Measurements from ENCODE around the gene NAV1.

Gene NAV1

DNA sequence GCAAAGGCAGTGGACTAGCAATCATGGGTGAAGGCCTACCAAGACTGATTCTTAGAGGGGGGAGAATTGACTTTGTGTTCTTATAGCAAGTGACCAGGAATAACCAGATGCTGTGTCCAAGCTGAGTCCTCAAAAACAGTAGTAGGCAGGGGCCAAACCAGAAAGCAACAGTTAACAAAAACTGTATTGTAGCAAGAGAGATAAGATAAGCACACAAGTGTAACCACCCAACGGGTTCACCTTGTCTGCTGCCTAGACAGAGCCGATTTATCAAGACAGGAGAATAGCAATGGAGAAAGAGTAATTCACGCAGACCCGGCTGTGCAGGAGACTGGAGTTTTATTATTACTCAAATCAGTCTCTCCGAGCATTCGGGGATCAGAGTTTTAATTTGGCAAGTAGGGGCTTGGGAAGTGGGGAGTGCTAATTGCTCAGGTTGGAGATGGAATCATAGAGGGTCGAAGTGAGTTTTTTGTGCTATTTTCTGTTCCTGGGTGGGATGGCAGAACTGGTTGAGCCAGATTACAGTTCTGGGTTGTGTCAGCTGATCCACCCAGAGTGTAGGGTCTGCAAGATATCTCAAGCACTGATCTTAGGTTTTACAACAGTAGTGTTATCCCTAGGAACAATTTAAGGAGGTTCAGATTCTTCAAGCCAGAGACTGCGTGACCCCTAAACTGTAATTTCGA is 23.7 kb upstream of the NAV1 start:
- no peaks in the 10 kb centered on the region for H3K27me3 ChIP-seq (ENCODE audit: control insufficient read depth in 1 of 2, insufficient read depth in 1 of 2, low read length in 2 of 2)
- no peak overlapping the region for H3K4me2 ChIP-seq (ENCODE audit: low read length, poor library complexity, severe bottlenecking)
- H3K23ac ChIP-seq (ENCODE audit: low read length in 2 of 2), result no peak overlapping the region
- H4K8ac ChIP-seq (ENCODE audit: low read length), result no peak overlapping the region
- no peak overlapping the region for H2AFZ ChIP-seq (ENCODE audit: low read depth, low read length)
- H2BK120ac ChIP-seq (ENCODE audit: low read depth, low read length), result no peak overlapping the region
- no peak overlapping the region for H4K91ac ChIP-seq (ENCODE audit: low read length)
- H2BK12ac ChIP-seq (ENCODE audit: low read length in 2 of 2), result no peak overlapping the region
- H3K36me3 ChIP-seq (ENCODE audit: control insufficient read depth in 1 of 2, insufficient read depth in 2 of 2, low read depth in 1 of 2, low read length in 2 of 2), result no peaks in the 10 kb centered on the region
- no peak overlapping the region for H3K9ac ChIP-seq (ENCODE audit: low read length)
- 76% methylated on average over 9 of the region's 9 CpGs for WGBS
- H3K79me1 ChIP-seq (replicated peaks; ENCODE audit: low read length, poor library complexity, severe bottlenecking), result no peaks in the 10 kb centered on the region
- H3K27ac ChIP-seq (ENCODE audit: low read length, poor library complexity, severe bottlenecking), result no peak overlapping the region
- H3K4me1 ChIP-seq (ENCODE audit: control insufficient read depth, insufficient read depth, low read depth, low read length), result peaks cover 6% of the 10 kb centered on the region
- H3K4ac ChIP-seq (ENCODE audit: low read depth in 1 of 2, low read length in 2 of 2), result no peak overlapping the region
- H3K18ac ChIP-seq (ENCODE audit: low read depth in 1 of 2, low read length in 2 of 2), result no peak overlapping the region
- no peak overlapping the region for H2BK5ac ChIP-seq (ENCODE audit: low read depth, low read length, poor library complexity, severe bottlenecking)
- no peak overlapping the region for H2BK15ac ChIP-seq (ENCODE audit: low read depth, poor library complexity, severe bottlenecking)
- no peaks in the 10 kb centered on the region for H3K9me3 ChIP-seq (ENCODE audit: control insufficient read depth, low read length)
- no peak overlapping the region for H3K4me3 ChIP-seq (ENCODE audit: insufficient read depth in 1 of 2, low read depth in 1 of 2, low read length in 2 of 2)
- H3K14ac ChIP-seq (ENCODE audit: low read length in 2 of 2), result no peak overlapping the region
- H2AK5ac ChIP-seq (ENCODE audit: low read length, severe bottlenecking), result no peak overlapping the region
- DNase-seq, result no peak

DNA sequence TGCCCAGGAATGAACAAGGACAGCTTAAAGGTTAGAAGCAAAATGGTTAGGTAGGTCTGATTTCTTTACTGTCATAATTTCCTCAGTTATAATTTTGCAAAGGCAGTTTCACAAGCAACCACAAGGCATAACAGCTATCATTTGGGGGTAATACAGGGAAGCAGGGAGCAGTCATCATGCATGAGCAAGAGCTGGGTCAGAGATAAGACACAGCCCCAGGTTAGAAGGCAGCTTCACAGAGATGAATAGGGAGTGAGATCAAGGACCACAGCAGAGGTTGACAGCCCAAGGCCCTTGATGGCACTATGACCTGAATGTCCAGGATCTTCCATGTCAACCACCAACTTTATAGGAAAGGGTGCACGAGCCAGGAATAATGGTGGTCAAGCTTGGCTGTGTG is 23.0 kb upstream of the NAV1 start:
- Histone ChIP-seq H3K27ac (ENCODE audit: low read length, poor library complexity, severe bottlenecking) (no peak overlapping the region), H3K27me3 (ENCODE audit: control insufficient read depth in 1 of 2, insufficient read depth in 1 of 2, low read length in 2 of 2) (no peaks in the 10 kb centered on the region), H3K9me3 (ENCODE audit: control insufficient read depth, low read length) (no peaks in the 10 kb centered on the region), H3K4me3 (ENCODE audit: insufficient read depth in 1 of 2, low read depth in 1 of 2, low read length in 2 of 2) (no peak overlapping the region), H3K14ac (ENCODE audit: low read length in 2 of 2) (no peak overlapping the region), H4K91ac (ENCODE audit: low read length) (no peak overlapping the region), H4K8ac (ENCODE audit: low read length) (no peak overlapping the region), H3K9ac (ENCODE audit: low read length) (no peak overlapping the region), H3K4ac (ENCODE audit: low read depth in 1 of 2, low read length in 2 of 2) (no peak overlapping the region), H2BK5ac (ENCODE audit: low read depth, low read length, poor library complexity, severe bottlenecking) (no peak overlapping the region), H3K4me1 (ENCODE audit: control insufficient read depth, insufficient read depth, low read depth, low read length) (peaks cover 6% of the 10 kb centered on the region), H2BK12ac (ENCODE audit: low read length in 2 of 2) (no peak overlapping the region), H3K79me1 (replicated peaks; ENCODE audit: low read length, poor library complexity, severe bottlenecking) (no peaks in the 10 kb centered on the region), H3K23ac (ENCODE audit: low read length in 2 of 2) (no peak overlapping the region), H3K4me2 (ENCODE audit: low read length, poor library complexity, severe bottlenecking) (no peak overlapping the region), H3K18ac (ENCODE audit: low read depth in 1 of 2, low read length in 2 of 2) (no peak overlapping the region), H2AK5ac (ENCODE audit: low read length, severe bottlenecking) (no peak overlapping the region), H3K36me3 (ENCODE audit: control insufficient read depth in 1 of 2, insufficient read depth in 2 of 2, low read depth in 1 of 2, low read length in 2 of 2) (no peaks in the 10 kb centered on the region), H2AFZ (ENCODE audit: low read depth, low read length) (no peak overlapping the region), H2BK15ac (ENCODE audit: low read depth, poor library complexity, severe bottlenecking) (no peak overlapping the region), H2BK120ac (ENCODE audit: low read depth, low read length) (no peak overlapping the region)
- WGBS, result no CpG with 5 or more reads among the region's 1 CpG
- DNase-seq, result no peak

DNA sequence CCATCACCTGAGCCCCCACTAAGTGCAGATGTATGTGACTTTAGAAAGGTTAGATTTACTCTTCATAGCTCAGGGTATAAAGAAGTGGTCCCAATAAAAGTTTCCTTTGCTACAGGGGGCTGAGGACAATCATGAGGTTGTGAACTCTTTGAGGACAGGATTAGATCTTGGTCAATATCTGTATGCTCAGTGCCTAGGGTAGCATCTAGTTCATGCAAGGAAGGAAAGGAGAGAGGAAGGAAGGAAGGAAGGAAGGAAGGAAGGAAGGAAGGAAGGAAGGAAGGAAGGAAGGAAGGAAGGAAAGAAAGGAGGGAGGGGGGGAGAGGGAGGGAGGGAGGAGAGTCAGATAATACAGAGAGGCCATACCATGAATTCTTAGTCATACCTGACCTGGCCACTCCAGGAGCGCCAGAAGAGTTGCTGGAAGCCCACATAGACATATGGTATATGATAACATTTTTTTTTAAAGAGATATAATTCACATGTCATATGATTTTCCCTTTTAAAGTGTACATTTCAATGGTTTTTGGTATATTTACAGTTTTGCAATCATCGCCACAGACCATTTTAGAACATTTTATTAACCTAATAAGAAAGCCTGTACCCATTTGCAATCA is 22.3 kb upstream of the NAV1 start:
- Histone ChIP-seq H2BK15ac (ENCODE audit: low read depth, poor library complexity, severe bottlenecking) (no peak overlapping the region), H4K8ac (ENCODE audit: low read length) (no peak overlapping the region), H3K14ac (ENCODE audit: low read length in 2 of 2) (no peak overlapping the region), H3K9me3 (ENCODE audit: control insufficient read depth, low read length) (no peaks in the 10 kb centered on the region), H3K27me3 (ENCODE audit: control insufficient read depth in 1 of 2, insufficient read depth in 1 of 2, low read length in 2 of 2) (no peaks in the 10 kb centered on the region), H3K4ac (ENCODE audit: low read depth in 1 of 2, low read length in 2 of 2) (no peak overlapping the region), H3K36me3 (ENCODE audit: control insufficient read depth in 1 of 2, insufficient read depth in 2 of 2, low read depth in 1 of 2, low read length in 2 of 2) (no peaks in the 10 kb centered on the region), H3K27ac (ENCODE audit: low read length, poor library complexity, severe bottlenecking) (no peak overlapping the region), H3K4me2 (ENCODE audit: low read length, poor library complexity, severe bottlenecking) (no peak overlapping the region), H3K4me3 (ENCODE audit: insufficient read depth in 1 of 2, low read depth in 1 of 2, low read length in 2 of 2) (no peak overlapping the region), H4K91ac (ENCODE audit: low read length) (no peak overlapping the region), H3K4me1 (ENCODE audit: control insufficient read depth, insufficient read depth, low read depth, low read length) (peaks cover 6% of the 10 kb centered on the region), H2BK120ac (ENCODE audit: low read depth, low read length) (no peak overlapping the region), H2AFZ (ENCODE audit: low read depth, low read length) (no peak overlapping the region), H2BK5ac (ENCODE audit: low read depth, low read length, poor library complexity, severe bottlenecking) (no peak overlapping the region), H2BK12ac (ENCODE audit: low read length in 2 of 2) (no peak overlapping the region), H3K9ac (ENCODE audit: low read length) (no peak overlapping the region), H3K79me1 (replicated peaks; ENCODE audit: low read length, poor library complexity, severe bottlenecking) (no peaks in the 10 kb centered on the region), H2AK5ac (ENCODE audit: low read length, severe bottlenecking) (no peak overlapping the region), H3K23ac (ENCODE audit: low read length in 2 of 2) (no peak overlapping the region), H3K18ac (ENCODE audit: low read depth in 1 of 2, low read length in 2 of 2) (no peak overlapping the region)
- DNase-seq, result no peak
- WGBS, result 96% methylated on average over 1 of the region's 2 CpGs

DNA sequence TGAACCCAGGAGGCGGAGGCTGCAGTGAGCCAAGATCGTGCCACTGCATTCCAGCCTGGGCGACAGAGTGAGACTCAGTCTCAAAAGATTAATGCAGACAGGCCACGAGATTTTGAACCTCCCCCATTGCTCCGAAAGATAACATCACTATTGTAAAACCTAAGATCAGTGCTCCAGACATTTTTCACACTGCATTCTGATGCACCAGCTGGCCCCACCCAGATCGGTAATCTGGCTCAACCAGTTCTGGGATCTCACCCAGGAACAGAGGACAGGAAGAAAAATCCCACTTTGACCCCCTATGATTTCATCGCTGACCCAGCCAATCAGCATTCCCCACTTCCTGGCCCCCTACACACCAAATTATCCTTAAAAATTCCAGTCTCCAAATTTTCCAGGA is 21.3 kb upstream of the NAV1 start:
- Histone ChIP-seq H2AK5ac (ENCODE audit: low read length, severe bottlenecking) (no peak overlapping the region), H3K36me3 (ENCODE audit: control insufficient read depth in 1 of 2, insufficient read depth in 2 of 2, low read depth in 1 of 2, low read length in 2 of 2) (no peaks in the 10 kb centered on the region), H3K4me2 (ENCODE audit: low read length, poor library complexity, severe bottlenecking) (no peak overlapping the region), H3K14ac (ENCODE audit: low read length in 2 of 2) (no peak overlapping the region), H2BK120ac (ENCODE audit: low read depth, low read length) (no peak overlapping the region), H3K23ac (ENCODE audit: low read length in 2 of 2) (no peak overlapping the region), H3K4me1 (ENCODE audit: control insufficient read depth, insufficient read depth, low read depth, low read length) (peaks cover 3% of the 10 kb centered on the region), H3K9ac (ENCODE audit: low read length) (no peak overlapping the region), H4K8ac (ENCODE audit: low read length) (no peak overlapping the region), H3K18ac (ENCODE audit: low read depth in 1 of 2, low read length in 2 of 2) (no peak overlapping the region), H2BK15ac (ENCODE audit: low read depth, poor library complexity, severe bottlenecking) (no peak overlapping the region), H3K27ac (ENCODE audit: low read length, poor library complexity, severe bottlenecking) (no peak overlapping the region), H3K79me1 (replicated peaks; ENCODE audit: low read length, poor library complexity, severe bottlenecking) (no peaks in the 10 kb centered on the region), H3K27me3 (ENCODE audit: control insufficient read depth in 1 of 2, insufficient read depth in 1 of 2, low read length in 2 of 2) (no peaks in the 10 kb centered on the region), H4K91ac (ENCODE audit: low read length) (no peak overlapping the region), H3K4ac (ENCODE audit: low read depth in 1 of 2, low read length in 2 of 2) (no peak overlapping the region), H2AFZ (ENCODE audit: low read depth, low read length) (no peak overlapping the region), H2BK12ac (ENCODE audit: low read length in 2 of 2) (no peak overlapping the region), H3K9me3 (ENCODE audit: control insufficient read depth, low read length) (no peaks in the 10 kb centered on the region), H2BK5ac (ENCODE audit: low read depth, low read length, poor library complexity, severe bottlenecking) (no peak overlapping the region), H3K4me3 (ENCODE audit: insufficient read depth in 1 of 2, low read depth in 1 of 2, low read length in 2 of 2) (no peak overlapping the region)
- 75% methylated on average over 7 of the region's 7 CpGs for WGBS
- DNase-seq, result no peak

All from mesenchymal stem cell (in vitro differentiated cells and primary cell).